NCI-H1694 (cell line): ENCODE results near the gene NDUFS8.
"Not testable (repeated sequence)": the region's sequence is repeated elsewhere in the genome, so short reads cannot be mapped to it uniquely, and the experiment has no call there.

Experiments used
- DNase-seq: peaks from one replicate; lab custom pipeline; 2025; lab: John Stamatoyannopoulos, UW

The NDUFS8 gene

GRCh38 chr11:68030318-68031143 is at the start of gene NDUFS8:
TSS of gene NDUFS8 (plus strand) at chr11:68030681. CDS start at chr11:68032152, 1,471 bp downstream.
- peak; percentile 97 for DNase-seq

- DNase-seq, result not testable (repeated sequence)
Observed at GRCh38 chr11:67981226-67981625, 49.3 kb upstream of the NDUFS8 start.

- DNase-seq, result not testable (repeated sequence)
Observed at GRCh38 chr11:67982255-67982857, 48.1 kb upstream of the NDUFS8 start.

- no peak for DNase-seq
Observed at GRCh38 chr11:67983951-67984350, 46.5 kb upstream of the NDUFS8 start.

- DNase-seq, result not testable (repeated sequence)
Observed at GRCh38 chr11:67985302-67985701, 45.2 kb upstream of the NDUFS8 start.

- not testable (repeated sequence) for DNase-seq
Observed at GRCh38 chr11:67990546-67991346, 39.7 kb upstream of the NDUFS8 start.

- not testable (repeated sequence) for DNase-seq
Observed at GRCh38 chr11:67991347-67992121, 38.9 kb upstream of the NDUFS8 start.

GRCh38 chr11:67993821-67994220 is 36.7 kb upstream of the NDUFS8 start:
- DNase-seq, result not testable (repeated sequence)

GRCh38 chr11:67994387-67994786 is 36.1 kb upstream of the NDUFS8 start:
- DNase-seq, result not testable (repeated sequence)

- not testable (repeated sequence) for DNase-seq
Observed at GRCh38 chr11:67995129-67995528, 35.4 kb upstream of the NDUFS8 start.

GRCh38 chr11:67995579-67995978 is 34.9 kb upstream of the NDUFS8 start:
- not testable (repeated sequence) for DNase-seq

- DNase-seq, result no peak
Observed at GRCh38 chr11:67996051-67996450, 34.4 kb upstream of the NDUFS8 start.

- no peak for DNase-seq
Observed at GRCh38 chr11:67996622-67997474, 33.6 kb upstream of the NDUFS8 start.

- no peak for DNase-seq
Observed at GRCh38 chr11:67997475-67997921, 33.0 kb upstream of the NDUFS8 start.

GRCh38 chr11:67998150-67999045 is 32.1 kb upstream of the NDUFS8 start:
- DNase-seq, result no peak

GRCh38 chr11:67999201-67999629 is 31.3 kb upstream of the NDUFS8 start:
- DNase-seq, result no peak

- DNase-seq, result no peak
Observed at GRCh38 chr11:67999704-68000103, 30.8 kb upstream of the NDUFS8 start.

- DNase-seq, result no peak
Observed at GRCh38 chr11:68002575-68002937, 27.9 kb upstream of the NDUFS8 start.
